ENCODE measurements around the gene IL17A.

IL17A gene

GRCh38 chr6:52216932-52217575 is 30.9 kb downstream of the IL17A start:
- no peak for DNase-seq (ENCODE audit: low read depth)

- DNase-seq (ENCODE audit: low read depth) = no peak
Observed at GRCh38 chr6:52217761-52218160, 31.6 kb downstream of the IL17A start.

GRCh38 chr6:52221302-52221701 is 35.1 kb downstream of the IL17A start:
- DNase-seq (ENCODE audit: low read depth) = no peak

DNA sequence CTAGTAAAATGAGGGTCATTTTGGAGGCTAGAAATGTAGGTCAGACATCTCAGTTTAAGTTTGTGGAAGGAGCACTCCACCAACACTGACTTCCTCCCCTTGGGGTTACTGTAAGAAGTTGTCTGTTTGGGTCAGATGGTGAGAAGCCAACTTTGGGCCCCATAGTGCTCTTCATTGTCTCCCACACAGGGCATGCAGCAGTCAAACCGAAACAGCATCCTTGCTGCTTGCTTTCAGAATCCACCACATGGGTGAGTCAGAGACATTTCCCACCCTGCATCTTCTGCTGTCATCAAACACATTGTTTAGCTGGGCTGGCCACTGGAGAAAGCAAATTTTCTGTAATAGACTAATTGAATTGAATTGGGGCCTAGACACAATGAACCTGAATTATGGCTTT is 41.3 kb downstream of the IL17A start:
- DNase-seq (ENCODE audit: low read depth) = no peak

- DNase-seq (ENCODE audit: low read depth) = no peak
Observed at GRCh38 chr6:52230685-52231084, 44.5 kb downstream of the IL17A start.

DNA sequence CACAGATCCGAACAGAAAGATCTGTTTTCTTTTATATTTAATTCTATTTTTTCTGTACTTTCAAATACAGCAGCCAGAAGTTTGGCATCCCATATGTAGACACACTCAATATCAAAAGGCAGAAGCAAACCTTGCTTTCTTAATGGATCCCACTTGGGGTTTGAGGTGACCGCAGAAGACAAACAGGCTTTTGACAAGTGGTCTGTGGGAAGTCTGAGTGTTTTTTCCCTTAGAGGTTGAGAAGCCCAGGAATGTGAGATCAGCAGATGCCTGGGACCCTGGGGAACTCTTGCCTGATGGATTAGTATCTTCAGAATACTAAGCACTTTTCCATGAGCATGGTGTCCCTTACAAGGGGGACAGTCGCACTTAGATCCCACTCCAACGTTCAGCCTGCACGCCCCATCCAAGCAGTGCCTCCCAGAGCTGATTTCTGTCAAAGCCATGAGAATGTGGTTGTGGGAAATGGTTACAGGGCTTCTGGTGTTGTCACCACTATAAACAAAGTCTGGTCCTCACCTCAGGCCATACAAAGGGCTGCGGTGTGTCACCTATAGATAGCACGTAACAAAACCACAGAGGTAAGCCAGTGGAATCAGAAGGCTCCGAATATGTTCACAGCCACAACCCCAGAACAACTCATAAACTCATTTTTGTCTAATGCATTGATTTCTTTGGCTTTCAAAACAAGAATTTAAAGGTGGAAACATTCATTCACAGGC is 45.4 kb downstream of the IL17A start:
- DNase-seq (ENCODE audit: low read depth) = no peak

DNA sequence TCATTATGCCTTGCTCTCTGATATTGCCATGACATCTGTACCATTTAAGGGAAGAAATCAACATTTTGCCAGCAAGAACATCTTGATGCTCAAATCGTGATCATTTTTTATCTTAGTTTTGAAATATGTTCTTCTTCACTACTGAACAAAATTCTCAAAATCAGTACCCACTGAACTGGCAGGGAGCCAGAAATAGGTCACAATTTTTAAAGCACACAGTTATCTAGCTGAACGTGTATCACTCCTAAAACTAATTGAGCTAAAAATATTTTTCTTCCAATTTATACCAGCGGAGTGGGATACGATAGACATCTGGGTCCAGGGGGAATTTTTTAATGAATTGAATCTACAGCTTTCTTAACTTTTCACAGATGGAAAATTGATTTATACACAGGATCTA is 46.8 kb downstream of the IL17A start:
- DNase-seq (ENCODE audit: low read depth) = no peak

DNA sequence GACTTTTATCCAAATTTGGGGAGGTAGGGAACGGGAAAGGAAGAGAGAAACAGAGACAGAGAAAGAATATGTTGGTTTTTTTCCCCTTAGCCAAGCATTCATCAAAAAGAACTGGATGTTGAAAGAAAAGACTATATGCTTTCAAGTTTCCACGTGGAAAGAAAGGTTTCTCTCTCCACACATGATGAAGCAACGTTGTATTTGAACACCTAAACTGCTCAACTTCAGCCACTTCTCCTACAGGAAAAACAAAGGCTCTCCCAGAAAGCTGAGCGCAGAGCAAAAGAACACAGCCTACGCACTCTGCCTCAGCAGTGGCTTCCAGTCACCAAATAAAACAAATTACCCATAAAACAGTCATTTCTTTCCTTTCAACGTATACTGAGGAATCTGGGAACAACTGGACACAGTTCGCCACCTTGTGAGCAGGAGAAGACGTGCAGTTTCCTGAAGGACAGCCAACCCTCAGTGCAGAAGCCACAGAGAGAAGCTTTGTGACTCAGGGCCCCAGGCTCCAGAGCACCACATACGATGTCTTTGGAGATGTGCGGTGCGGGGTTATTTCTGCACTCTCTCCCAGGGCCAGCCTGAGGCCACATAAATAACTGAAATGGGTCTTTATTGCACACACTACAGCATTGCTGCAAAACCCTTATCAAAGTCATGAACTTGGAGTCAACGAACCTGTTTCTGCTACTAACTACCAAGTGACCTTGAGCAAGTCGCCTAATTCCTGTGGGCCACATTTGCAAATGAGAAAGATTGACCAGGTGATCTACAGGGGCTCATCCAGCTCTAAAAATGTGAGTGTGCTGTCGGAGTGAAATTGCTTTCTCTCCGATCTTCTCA is 48.0 kb downstream of the IL17A start:
- no peak for DNase-seq (ENCODE audit: low read depth)

Data from stimulated activated CD8-positive, alpha-beta memory T cell treated with anti-CD3 and anti-CD28 coated beads, Interleukin-12 subunit alpha, Interleukin-12 subunit beta, amount 100 ng/mL, for 4 hours (primary cell).